OCI-LY7 (cell line): Measurements from ENCODE around the gene LUZP1. TPM values are rescaled to one million over a fixed set of nuclear protein-coding genes. Genes with fewer than 3 reads are reported as not detected.

Experiments used
- BruUV-seq: library from RNA; stranded (reverse); fragments of 400-500 nt; replicated peaks from 2 replicates; lab custom pipeline; 2021; lab: Mats Ljungman, UMichigan
- CTCF ChIA-PET: fragments of 300-600 bp; sonication (Branson Sonifier 250); formaldehyde crosslinking; loops from one replicate; lab custom pipeline; 2022; ENCODE audit warnings: antibody characterized with exemption; ENCODE audit not compliant: unreplicated experiment; lab: Charles Lee
- POLR2A ChIA-PET: fragments of 300-600 bp; sonication (Branson Sonifier 250); formaldehyde crosslinking; loops from one replicate; lab custom pipeline; 2022; ENCODE audit warnings: antibody characterized with exemption; lab: Charles Lee
- DNase-seq: peaks from one replicate; pipeline ENCODE4 v3.0.0-alpha.2; 2015; ENCODE audit warnings: low spot score
- H2AFZ ChIP-seq: fragments of 200-600 bp; sonication (generic), shearing (Covaris generic); 2 replicates; pipeline ENCODE4 v1.6.1; 2014; ENCODE audit warnings: mild to moderate bottlenecking, antibody characterized with exemption, low read length, moderate library complexity
- H3K27ac ChIP-seq: fragments of 200-600 bp; sonication (generic); 2 replicates; pipeline ENCODE4 v1.5.1; 2014; ENCODE audit warnings: mixed run types, low read depth, mild to moderate bottlenecking, moderate library complexity, low read length, inconsistent platforms; ENCODE audit not compliant: poor library complexity, severe bottlenecking
- H3K36me3 ChIP-seq: fragments of 200-600 bp; sonication (generic); 2 replicates; pipeline ENCODE4 v1.6.1; 2014; ENCODE audit warnings: mild to moderate bottlenecking, antibody characterized with exemption, low read length, moderate library complexity, mixed read lengths; ENCODE audit not compliant: insufficient read depth
- H3K4me1 ChIP-seq: fragments of 200-600 bp; sonication (generic); 2 replicates; pipeline ENCODE4 v1.5.1; 2014; ENCODE audit warnings: mild to moderate bottlenecking, low read length; ENCODE audit not compliant: insufficient read depth, poor library complexity, severe bottlenecking
- H3K4me2 ChIP-seq: fragments of 200-600 bp; sonication (generic); 2 replicates; pipeline ENCODE4 v1.6.1; 2014; ENCODE audit warnings: mild to moderate bottlenecking, low read length
- H3K4me3 ChIP-seq: fragments of 200-600 bp; sonication (generic); 2 replicates; pipeline ENCODE4 v1.5.1; 2014; ENCODE audit warnings: mild to moderate bottlenecking, low read depth, low read length; ENCODE audit not compliant: poor library complexity, severe bottlenecking
- H3K79me2 ChIP-seq: fragments of 200-600 bp; sonication (generic); 2 replicates; pipeline ENCODE4 v1.6.1; 2016; ENCODE audit warnings: low read depth, mild to moderate bottlenecking, low read length, moderate library complexity, mixed read lengths; ENCODE audit not compliant: insufficient read depth
- H3K9me2 ChIP-seq: fragments of 200-600 bp; sonication (generic); 2 replicates; pipeline ENCODE4 v1.6.1; 2016; ENCODE audit warnings: mild to moderate bottlenecking, low read length, mixed read lengths; ENCODE audit not compliant: insufficient read depth
- H3K9me3 ChIP-seq: fragments of 200-600 bp; sonication (generic); 2 replicates; pipeline ENCODE4 v1.6.1; 2014; ENCODE audit warnings: mild to moderate bottlenecking, mixed run types, low read length, mixed read lengths
- H4K20me1 ChIP-seq: fragments of 200-600 bp; sonication (generic); 2 replicates; pipeline ENCODE4 v1.6.1; 2014; ENCODE audit warnings: mild to moderate bottlenecking, antibody characterized with exemption, low read length, moderate library complexity, mixed read lengths; ENCODE audit not compliant: insufficient read depth
- CTCF ChIP-seq: fragments of 200-600 bp; sonication (generic); conservative IDR thresholded peaks from 2 replicates; pipeline ENCODE4 v1.5.1; 2014; ENCODE audit warnings: mild to moderate bottlenecking, antibody characterized with exemption, low read length, moderate library complexity, mixed read lengths
- EZH2phosphoT487 ChIP-seq: fragments of 200-600 bp; sonication (generic); IDR thresholded peaks from 2 replicates; pipeline ENCODE4 v1.6.1; 2018; ENCODE audit warnings: low read depth, borderline replicate concordance, mild to moderate bottlenecking, mixed run types, antibody characterized with exemption, low read length, moderate library complexity, mixed read lengths
- intact Hi-C: fragments of 100-400 bp; cut with micrococcal nuclease; formaldehyde crosslinking; loops from one replicate; pipeline ENCODE4 v1.10.0; 2022; ENCODE audit not compliant: unreplicated experiment
- total RNA-seq, 2 experiments: library from RNA; depleted of rRNA in 1 of 2; stranded (reverse); fragments of >200 nt in 1 of 2; shearing (Covaris generic) in 1 of 2; gene quantifications; 2 replicates each; pipeline ENCODE4 v1.2.3, GENCODE V29; 2014 to 2022

The LUZP1 gene
- total RNA-seq, 2 experiments from 2014 or later = 7.6 to 13.6 TPM

GRCh38 chr1:23179862-23180261, 11.2 kb upstream of the LUZP1 start:
- Histone ChIP-seq H3K4me3 (no peak overlapping the region), H3K4me2 (peak overlapping the region; percentile 11; the same call in 1 of the 2 replicates), H3K4me1 (peaks cover 43% of the 10 kb centered on the region), H3K27ac (no peak overlapping the region), H3K36me3 (no peaks in the 10 kb centered on the region), H2AFZ (peak overlapping the region; percentile 38; the same call in 1 of the 2 replicates), H3K9me3 (no peaks in the 10 kb centered on the region), H3K79me2 (no peaks in the 10 kb centered on the region), H4K20me1 (no peaks in the 10 kb centered on the region), H3K9me2 (no peaks in the 10 kb centered on the region)
- ChIA-PET CTCF (no interaction called here), POLR2A (interaction anchor here (1.0 kb wide), 1 partner anchor 30 kb away, joined by 3 read pairs; no protein-coding TSS in a partner anchor)
- no peak for TF ChIP-seq CTCF
- no peak for TF ChIP-seq EZH2phosphoT487
- intact Hi-C loops = no loop called here
- no TSS peak for BruUV-seq
- DNase-seq = no peak

- H3K4me2 ChIP-seq = no peak overlapping the region; the same call in 1 of the 2 replicates
These were observed 10.3 kb upstream of the LUZP1 start for GRCh38 chr1:23178950-23179349.

More at GRCh38 chr1:23178950-23179349, 10.3 kb upstream of the LUZP1 start:
- H3K9me2 ChIP-seq = no peaks in the 10 kb centered on the region
- intact Hi-C loops = no loop called here
- no peaks in the 10 kb centered on the region for H3K79me2 ChIP-seq
- peaks cover 47% of the 10 kb centered on the region for H3K4me1 ChIP-seq
- no peaks in the 10 kb centered on the region for H3K9me3 ChIP-seq
- no peak for TF ChIP-seq EZH2phosphoT487
- peak; percentile 51; the same call in 1 of the 2 replicates for TF ChIP-seq CTCF
- peak overlapping the region; percentile 38; the same call in 1 of the 2 replicates for H2AFZ ChIP-seq
- no TSS peak for BruUV-seq
- H4K20me1 ChIP-seq = no peaks in the 10 kb centered on the region
- peak; percentile 48 for DNase-seq
- no peaks in the 10 kb centered on the region for H3K36me3 ChIP-seq
- ChIA-PET CTCF (no interaction called here), POLR2A (interaction anchor here (0.6 to 0.7 kb wide), 2 partner anchors 11 to 168 kb away, joined by 3 to 7 read pairs; no protein-coding TSS in a partner anchor)
- H3K27ac ChIP-seq = no peak overlapping the region
- H3K4me3 ChIP-seq = no peak overlapping the region
